AG10803 (cell line): ENCODE results near the gene CERS2.

Experiments
- DNase-seq: peaks from one replicate; pipeline ENCODE4 v3.0.0; 2010; ENCODE audit warnings: low read depth
- H3K4me3 ChIP-seq: 2 replicates; pipeline ENCODE4 v1.5.1; 2011; ENCODE audit warnings: mild to moderate bottlenecking, low read length, control low read depth
- CTCF ChIP-seq: conservative IDR thresholded peaks from 2 replicates; pipeline ENCODE4 v1.5.1; 2011; ENCODE audit warnings: mild to moderate bottlenecking, low read length, control low read depth, inconsistent platforms

The CERS2 gene

GRCh38 chr1:150968491-150968890 is 6.1 kb downstream of the CERS2 start:
- no peak for DNase-seq
- no peak for TF ChIP-seq CTCF

GRCh38 chr1:150967936-150968335 is 6.7 kb downstream of the CERS2 start:
- TF ChIP-seq CTCF: no peak
- no peak overlapping the region for H3K4me3 ChIP-seq
- DNase-seq: no peak

More at GRCh38 chr1:150968491-150968890, 6.1 kb downstream of the CERS2 start:
- no peak overlapping the region for H3K4me3 ChIP-seq

- H3K4me3 ChIP-seq: no peak overlapping the region
- no peak for TF ChIP-seq CTCF
- DNase-seq: no peak
Observed at GRCh38 chr1:150966011-150966410, 8.6 kb downstream of the CERS2 start.

GRCh38 chr1:150965605-150966004 is 9.0 kb downstream of the CERS2 start:
- TF ChIP-seq CTCF: no peak

GRCh38 chr1:150964164-150964489 is 10.5 kb downstream of the CERS2 start:
- no peak for DNase-seq
- no peak overlapping the region for H3K4me3 ChIP-seq
- no peak for TF ChIP-seq CTCF

More at GRCh38 chr1:150965605-150966004, 9.0 kb downstream of the CERS2 start:
- H3K4me3 ChIP-seq: no peak overlapping the region
- no peak for DNase-seq

- no peak for DNase-seq
- no peak overlapping the region for H3K4me3 ChIP-seq
- TF ChIP-seq CTCF: no peak
Observed at GRCh38 chr1:150963321-150964163, 11.1 kb downstream of the CERS2 start.

GRCh38 chr1:150961756-150962155 is 12.9 kb downstream of the CERS2 start:
- DNase-seq: no peak
- TF ChIP-seq CTCF: no peak
- no peak overlapping the region for H3K4me3 ChIP-seq
